Measurements from ENCODE around the gene CLIP2. TPM values are rescaled to one million over a fixed set of nuclear protein-coding genes. Genes with fewer than 3 reads are reported as not detected.

CLIP2 gene
- total RNA-seq: 100 to 1,000 TPM in 3 of 4 donors, 10 to 100 TPM in 1; 84.5 to 157 (median 111) TPM

DNA sequence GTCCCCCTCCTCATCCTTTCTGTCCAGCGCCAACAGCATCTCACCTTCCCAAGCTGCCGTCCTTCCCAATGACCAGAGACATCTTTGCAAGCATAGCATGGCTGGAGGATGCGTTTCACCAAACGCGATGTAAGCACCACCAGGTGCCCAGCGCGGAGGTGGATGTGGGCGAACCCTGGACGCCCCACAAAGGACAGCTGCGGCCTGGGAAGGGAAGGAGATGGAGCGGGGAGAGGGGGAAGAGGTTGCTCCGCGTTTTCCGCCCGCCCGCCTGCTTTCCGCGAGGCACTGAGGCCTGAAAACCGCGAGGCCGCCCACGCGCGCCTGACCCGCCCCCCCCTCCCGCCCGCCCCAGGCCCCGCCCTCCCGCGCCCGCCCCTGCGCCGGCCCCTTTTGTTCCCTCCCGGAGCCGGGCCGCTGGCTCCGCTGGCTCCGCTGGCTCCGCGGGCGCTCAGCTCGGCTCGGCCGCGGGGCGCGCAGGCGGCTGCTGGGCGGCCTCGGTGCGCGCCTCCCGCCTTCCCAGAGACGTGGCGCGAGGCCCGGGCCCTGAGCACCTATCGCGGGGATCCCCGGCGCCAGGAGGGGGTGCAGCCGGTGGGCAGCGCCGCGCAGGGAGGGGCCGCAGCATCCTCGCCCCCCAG is at the start of gene CLIP2:
Gene CLIP2 (plus strand): TSS at position 390 of the 641 bp plus-strand sequence. CDS start 28,140 bp downstream, outside the sequence.
- H3K27ac ChIP-seq: peak within 1 kb of the TSS; percentile 87 to 94 (median 91)
- peak; percentile 84 for DNase-seq
- TF ChIP-seq, protein P1, sequence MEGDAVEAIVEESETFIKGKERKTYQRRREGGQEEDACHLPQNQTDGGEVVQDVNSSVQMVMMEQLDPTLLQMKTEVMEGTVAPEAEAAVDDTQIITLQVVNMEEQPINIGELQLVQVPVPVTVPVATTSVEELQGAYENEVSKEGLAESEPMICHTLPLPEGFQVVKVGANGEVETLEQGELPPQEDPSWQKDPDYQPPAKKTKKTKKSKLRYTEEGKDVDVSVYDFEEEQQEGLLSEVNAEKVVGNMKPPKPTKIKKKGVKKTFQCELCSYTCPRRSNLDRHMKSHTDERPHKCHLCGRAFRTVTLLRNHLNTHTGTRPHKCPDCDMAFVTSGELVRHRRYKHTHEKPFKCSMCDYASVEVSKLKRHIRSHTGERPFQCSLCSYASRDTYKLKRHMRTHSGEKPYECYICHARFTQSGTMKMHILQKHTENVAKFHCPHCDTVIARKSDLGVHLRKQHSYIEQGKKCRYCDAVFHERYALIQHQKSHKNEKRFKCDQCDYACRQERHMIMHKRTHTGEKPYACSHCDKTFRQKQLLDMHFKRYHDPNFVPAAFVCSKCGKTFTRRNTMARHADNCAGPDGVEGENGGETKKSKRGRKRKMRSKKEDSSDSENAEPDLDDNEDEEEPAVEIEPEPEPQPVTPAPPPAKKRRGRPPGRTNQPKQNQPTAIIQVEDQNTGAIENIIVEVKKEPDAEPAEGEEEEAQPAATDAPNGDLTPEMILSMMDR (IDR thresholded peaks at IDR 0.05): no peak
- TF ChIP-seq POLR2AphosphoS5 (IDR thresholded peaks at IDR 0.05) (peak in 2 of 3 donors; percentile 59 to 66), EP300 (IDR thresholded peaks at IDR 0.05; ENCODE audit: low read depth) (no peak), POLR2A (IDR thresholded peaks at IDR 0.05) (peak; percentile 8)
- H3K4me1 ChIP-seq: peaks cover 29 to 85% (median 76%) of the 10 kb centered on the region in 4 donors
- H3K36me3 ChIP-seq: no peaks in the 10 kb centered on the region
- intact Hi-C loops (cut with DNase I; ENCODE audit: low total_unique reads) (no loop called here), in situ Hi-C loops (cut with MboI; ENCODE audit: low pct_ligation_motif_present in 1 of 4, low pct_unique_long_range_greater_than_20kb in 1 of 4, low sequenced_read_pairs in 3 of 4) (no loop called here)
- peak within 1 kb of the TSS; percentile 58 to 93 (median 78) for H3K4me3 ChIP-seq
- no peaks in the 10 kb centered on the region for H3K27me3 ChIP-seq
- 1% methylated on average over 42 of the region's 67 CpGs; no CpG with 5 or more reads in 1 of the 2 donors for WGBS, 2 donors (ENCODE audit: low coverage in 1 of 2)
- no peaks in the 10 kb centered on the region for H3K9me3 ChIP-seq

DNA sequence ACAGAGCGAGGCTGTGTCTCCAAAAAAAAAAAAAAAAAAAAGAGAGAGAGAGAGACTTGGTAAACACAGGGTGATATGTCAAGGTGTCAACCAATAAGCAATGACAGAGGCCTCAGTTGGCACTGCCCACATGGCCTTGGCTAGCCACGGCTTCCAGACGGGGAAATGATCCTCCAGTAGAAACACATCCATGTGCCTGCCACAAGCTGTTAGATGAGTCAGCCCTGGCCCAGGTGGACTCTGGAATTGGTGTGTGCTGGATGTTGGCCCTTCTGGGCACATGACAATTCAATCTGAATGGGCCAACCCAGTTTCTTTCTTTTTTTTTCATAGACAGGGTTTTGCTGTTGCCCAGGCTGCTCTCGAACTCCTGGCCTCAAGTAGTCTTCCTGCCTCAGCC is 48.7 kb upstream of the CLIP2 start:
- Histone ChIP-seq H3K36me3 (peaks cover 0 to 35% (median 10%) of the 10 kb centered on the region in 4 donors), H3K4me1 (no peaks in the 10 kb centered on the region), H3K27ac (no peak overlapping the region), H3K4me3 (no peak overlapping the region), H3K27me3 (no peaks in the 10 kb centered on the region), H3K9me3 (no peaks in the 10 kb centered on the region)
- no peak for TF ChIP-seq EP300 (IDR thresholded peaks at IDR 0.05; ENCODE audit: low read depth)
- no peak for TF ChIP-seq POLR2A (IDR thresholded peaks at IDR 0.05)
- TF ChIP-seq, protein P1 (IDR thresholded peaks at IDR 0.05): no peak
- no peak for TF ChIP-seq POLR2AphosphoS5 (IDR thresholded peaks at IDR 0.05)
- 63 to 81% methylated on average over 2 to 4 of the region's 4 CpGs for WGBS, 2 donors (ENCODE audit: low coverage in 1 of 2)
- peak; percentile 35 for DNase-seq
- intact Hi-C loops (cut with DNase I; ENCODE audit: low total_unique reads) (no loop called here), in situ Hi-C loops (cut with MboI; ENCODE audit: low pct_ligation_motif_present in 1 of 4, low pct_unique_long_range_greater_than_20kb in 1 of 4, low sequenced_read_pairs in 3 of 4) (no loop called here)

DNA sequence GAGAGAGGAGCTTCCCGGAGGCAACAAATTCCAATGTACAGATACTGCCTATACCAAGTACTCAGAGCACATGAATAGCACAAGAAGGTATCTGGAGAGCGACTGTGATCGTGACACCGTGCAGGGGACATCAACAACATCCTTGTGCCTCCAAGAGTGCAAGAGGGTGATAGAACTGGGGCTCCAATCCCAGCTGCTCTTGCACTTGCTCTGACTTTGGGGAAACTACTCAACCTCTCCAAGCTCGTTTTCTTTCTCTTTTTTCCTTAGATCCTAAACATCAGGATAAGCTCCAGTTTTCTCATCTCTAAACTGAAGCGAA is 47.1 kb upstream of the CLIP2 start:
- Histone ChIP-seq H3K4me3 (no peak overlapping the region), H3K4me1 (no peaks in the 10 kb centered on the region), H3K36me3 (peaks cover 0 to 38% (median 10%) of the 10 kb centered on the region in 4 donors), H3K9me3 (no peaks in the 10 kb centered on the region), H3K27me3 (no peaks in the 10 kb centered on the region), H3K27ac (no peak overlapping the region)
- TF ChIP-seq, protein P1 (IDR thresholded peaks at IDR 0.05): no peak
- TF ChIP-seq EP300 (IDR thresholded peaks at IDR 0.05; ENCODE audit: low read depth) (no peak), POLR2A (IDR thresholded peaks at IDR 0.05) (no peak), POLR2AphosphoS5 (IDR thresholded peaks at IDR 0.05) (no peak)
- intact Hi-C loops (cut with DNase I; ENCODE audit: low total_unique reads): no loop called here
- DNase-seq: no peak
- in situ Hi-C loops (cut with MboI; ENCODE audit: low pct_ligation_motif_present in 1 of 4, low pct_unique_long_range_greater_than_20kb in 1 of 4, low sequenced_read_pairs in 3 of 4): no loop called here
- 62 to 88% methylated on average over 3 to 6 of the region's 6 CpGs for WGBS, 2 donors (ENCODE audit: low coverage in 1 of 2)

DNA sequence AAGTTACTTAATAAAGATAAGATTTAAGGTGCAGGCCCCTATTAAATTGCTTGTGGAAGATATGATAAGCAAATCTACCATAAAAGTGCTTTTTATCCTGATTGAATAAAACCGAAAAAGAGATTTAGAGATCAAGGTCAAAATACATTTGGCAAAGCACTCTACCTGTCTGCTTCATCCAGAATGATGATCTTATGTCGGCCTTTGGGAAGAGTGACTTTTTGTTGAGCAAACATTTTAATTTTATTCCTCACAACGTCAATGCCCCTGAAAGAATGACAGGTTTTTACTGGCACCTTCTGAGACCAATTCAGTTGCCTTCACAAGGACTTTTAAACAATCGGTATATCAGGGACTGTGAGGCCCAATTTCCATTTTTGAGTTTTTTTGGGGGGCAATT is 42.7 kb upstream of the CLIP2 start:
- no peaks in the 10 kb centered on the region for H3K27me3 ChIP-seq
- peaks cover 0 to 46% (median 18%) of the 10 kb centered on the region in 4 donors for H3K36me3 ChIP-seq
- H3K4me1 ChIP-seq: no peaks in the 10 kb centered on the region
- in situ Hi-C loops (cut with MboI; ENCODE audit: low pct_ligation_motif_present in 1 of 4, low pct_unique_long_range_greater_than_20kb in 1 of 4, low sequenced_read_pairs in 3 of 4): no loop called here
- H3K4me3 ChIP-seq: no peak overlapping the region
- TF ChIP-seq EP300 (IDR thresholded peaks at IDR 0.05; ENCODE audit: low read depth) (no peak), POLR2AphosphoS5 (IDR thresholded peaks at IDR 0.05) (no peak), POLR2A (IDR thresholded peaks at IDR 0.05) (no peak)
- TF ChIP-seq, protein P1 (IDR thresholded peaks at IDR 0.05): no peak
- no peak overlapping the region for H3K27ac ChIP-seq
- no peak for DNase-seq
- no peaks in the 10 kb centered on the region for H3K9me3 ChIP-seq
- WGBS, 2 donors (ENCODE audit: low coverage in 1 of 2): 55 to 56% methylated on average over 4 of the region's 4 CpGs
- intact Hi-C loops (cut with DNase I; ENCODE audit: low total_unique reads): no loop called here

Measured in transverse colon (tissue), 4 donors.